H1 (cell line): ENCODE measurements around the gene ANXA6. TPM values are rescaled to one million over a fixed set of nuclear protein-coding genes. Genes with fewer than 3 reads are reported as not detected.

Experiments
- CTCF ChIA-PET: fragments of 300-600 bp; sonication (Branson Sonifier 250); formaldehyde crosslinking; loops from one replicate; lab custom pipeline; 2021; ENCODE audit not compliant: partially characterized antibody; lab: Charles Lee
- POLR2A ChIA-PET: fragments of 300-600 bp; sonication (Branson Sonifier 250); formaldehyde crosslinking; loops from one replicate; lab custom pipeline; 2021; ENCODE audit warnings: inconsistent platforms; ENCODE audit not compliant: partially characterized antibody; lab: Charles Lee
- DNase-seq, 2 experiments: peaks; one replicate each; pipeline versions ENCODE4 v3.0.0 to v3.0.0-alpha.2; 2010 to 2022; ENCODE audit warnings: low spot score in 2 of 2, low read depth in 1 of 2, mixed read lengths in 1 of 2
- FAIRE-seq: peaks from 2 replicates; lab custom pipeline; 2011; peaks lifted over from hg19 to GRCh38; lab: Jason Lieb, UNC
- H2AFZ ChIP-seq: 2 replicates; pipeline ENCODE4 v1.8.1; 2012; ENCODE audit warnings: low read length, inconsistent platforms
- H2AK5ac ChIP-seq: 2 replicates; pipeline ENCODE4 v1.6.1; 2013; ENCODE audit warnings: low read depth, low read length
- H2BK120ac ChIP-seq: replicated peaks from 2 replicates; pipeline ENCODE3; 2013; ENCODE audit warnings: low read depth, low read length, inconsistent platforms
- H2BK12ac ChIP-seq: 2 replicates; pipeline ENCODE4 v1.6.1; 2013; ENCODE audit warnings: low read depth, low read length
- H2BK15ac ChIP-seq: 2 replicates; pipeline ENCODE4 v1.6.1; 2013; ENCODE audit warnings: low read length
- H2BK20ac ChIP-seq: 2 replicates; pipeline ENCODE4 v1.6.1; 2013; ENCODE audit warnings: low read length
- H2BK5ac ChIP-seq: 2 replicates; pipeline ENCODE4 v1.6.1; 2013; ENCODE audit warnings: low read depth, low read length
- H3K14ac ChIP-seq: 2 replicates; pipeline ENCODE4 v1.6.1; 2013; ENCODE audit warnings: inconsistent platforms; ENCODE audit not compliant: insufficient read length
- H3K18ac ChIP-seq: 2 replicates; pipeline ENCODE4 v1.6.1; 2013; ENCODE audit warnings: low read length; ENCODE audit errors: extremely low read depth
- H3K23ac ChIP-seq: 2 replicates; pipeline ENCODE4 v1.6.1; 2013; ENCODE audit warnings: inconsistent platforms; ENCODE audit not compliant: insufficient read length
- H3K23me2 ChIP-seq: 2 replicates; pipeline ENCODE4 v1.6.1; 2013; ENCODE audit warnings: low read depth, low read length
- H3K27ac ChIP-seq: 2 replicates; pipeline ENCODE4 v1.6.1; 2011; ENCODE audit warnings: low read depth, low read length, inconsistent platforms
- H3K27me3 ChIP-seq, 4 experiments: replicated peaks in 1 of 4; 1 replicate in 1 of 4; 2 replicates in 3 of 4; pipeline versions ENCODE4 v1.6.1 to v1.8.1; 2011 to 2013; ENCODE audit warnings: low read length in 3 of 4, mild to moderate bottlenecking in 3 of 4, inconsistent platforms in 2 of 4, mixed read lengths in 2 of 4, moderate library complexity in 1 of 4; ENCODE audit not compliant: control insufficient read depth in 3 of 4, insufficient read depth in 3 of 4; ENCODE audit errors: extremely low read depth in 1 of 4
- H3K36me3 ChIP-seq, 4 experiments: 2 replicates each; pipeline versions ENCODE4 v1.6.1 to v1.8.1; 2011 to 2013; ENCODE audit warnings: mild to moderate bottlenecking in 4 of 4, low read length in 3 of 4, moderate library complexity in 2 of 4, control low read depth in 1 of 4, inconsistent platforms in 1 of 4; ENCODE audit not compliant: insufficient read depth in 4 of 4, control insufficient read depth in 2 of 4
- H3K4ac ChIP-seq: replicated peaks from 2 replicates; pipeline ENCODE3; 2013; ENCODE audit warnings: low read length, low read depth, mixed read lengths, inconsistent platforms; ENCODE audit not compliant: insufficient read length
- H3K4me1 ChIP-seq, 4 experiments: replicated peaks in 1 of 4; 1 replicate in 1 of 4; 2 replicates in 3 of 4; pipeline versions ENCODE4 v1.6.1 to v1.8.1; 2011 to 2013; ENCODE audit warnings: low read length in 3 of 4, inconsistent platforms in 2 of 4, mixed read lengths in 1 of 4; ENCODE audit not compliant: insufficient read depth in 4 of 4, control insufficient read depth in 3 of 4
- H3K4me2 ChIP-seq, 2 experiments: 2 replicates each; pipeline versions ENCODE4 v1.6.1 to v1.8.1; 2011 to 2013; ENCODE audit warnings: low read depth in 2 of 2, low read length in 2 of 2, control low read depth in 1 of 2, inconsistent platforms in 1 of 2, mild to moderate bottlenecking in 1 of 2; ENCODE audit not compliant: insufficient read depth in 1 of 2
- H3K4me3 ChIP-seq, 4 experiments: fragments of 200-600, 300-600 bp in 1 of 4; sonication (generic), shearing (Covaris generic), sonication (Bioruptor Twin) in 1 of 4; 2 replicates each; pipeline versions ENCODE4 v1.5.1 to v1.8.1; 2011 to 2016; ENCODE audit warnings: low read length in 4 of 4, low read depth in 3 of 4, control low read depth in 2 of 4, inconsistent platforms in 2 of 4, mild to moderate bottlenecking in 2 of 4, mixed read lengths in 1 of 4, moderate library complexity in 1 of 4; ENCODE audit not compliant: insufficient read depth in 2 of 4; ENCODE audit errors: extremely low read depth in 1 of 4
- H3K56ac ChIP-seq: replicated peaks from 2 replicates; pipeline ENCODE3; 2013; ENCODE audit warnings: low read depth, mild to moderate bottlenecking, mixed read lengths, low read length, inconsistent platforms; ENCODE audit not compliant: insufficient read length
- H3K79me1 ChIP-seq: 2 replicates; pipeline ENCODE4 v1.6.1; 2013; ENCODE audit warnings: low read depth, low read length, control low read depth
- H3K79me2 ChIP-seq, 2 experiments: 2 replicates each; pipeline versions ENCODE4 v1.6.1 to v1.8.1; 2012 to 2013; ENCODE audit warnings: low read length in 2 of 2, mild to moderate bottlenecking in 2 of 2, inconsistent platforms in 1 of 2; ENCODE audit not compliant: insufficient read depth in 2 of 2, control insufficient read depth in 1 of 2
- H3K9ac ChIP-seq, 4 experiments: replicated peaks in 1 of 4; 1 replicate in 1 of 4; 2 replicates in 3 of 4; pipeline versions ENCODE4 v1.6.1 to v1.8.1; 2011 to 2013; ENCODE audit warnings: low read depth in 3 of 4, low read length in 3 of 4, control low read depth in 2 of 4, mild to moderate bottlenecking in 2 of 4, moderate library complexity in 2 of 4, inconsistent platforms in 1 of 4; ENCODE audit errors: extremely low read depth in 1 of 4
- H3K9me3 ChIP-seq, 2 experiments: 2 replicates each; pipeline versions ENCODE4 v1.6.1 to v1.8.1; 2012 to 2013; ENCODE audit warnings: mild to moderate bottlenecking in 2 of 2, moderate library complexity in 2 of 2, control low read depth in 1 of 2, inconsistent platforms in 1 of 2, low read depth in 1 of 2, low read length in 1 of 2, mixed read lengths in 1 of 2; ENCODE audit not compliant: insufficient read depth in 2 of 2
- H4K20me1 ChIP-seq, 2 experiments: replicated peaks in 1 of 2; 2 replicates each; pipeline versions ENCODE3 to v1.8.1; 2011 to 2013; ENCODE audit warnings: inconsistent platforms in 2 of 2, low read length in 2 of 2, mild to moderate bottlenecking in 1 of 2; ENCODE audit not compliant: insufficient read depth in 2 of 2, control insufficient read depth in 1 of 2
- H4K5ac ChIP-seq: 2 replicates; pipeline ENCODE4 v1.6.1; 2013; ENCODE audit warnings: low read length, low read depth, mixed read lengths, inconsistent platforms; ENCODE audit not compliant: insufficient read length
- H4K8ac ChIP-seq: 2 replicates; pipeline ENCODE4 v1.8.0; 2013; ENCODE audit warnings: mild to moderate bottlenecking, moderate library complexity, low read length, inconsistent platforms; ENCODE audit not compliant: insufficient read depth; ENCODE audit errors: extremely low read depth
- H4K91ac ChIP-seq: replicated peaks from 2 replicates; pipeline ENCODE3; 2013; ENCODE audit warnings: low read length, mixed read lengths, inconsistent platforms; ENCODE audit not compliant: insufficient read length
- CHD1 ChIP-seq: IDR thresholded peaks from 2 replicates; pipeline ENCODE4 v1.6.1; 2012; ENCODE audit warnings: low read depth, low read length, improper control_type of control experiment
- NRF1 ChIP-seq: IDR thresholded peaks from 2 replicates; pipeline ENCODE4 v1.6.1; 2011; ENCODE audit warnings: mild to moderate bottlenecking, low read depth, low read length, improper control_type of control experiment
- WGBS, 2 experiments: shearing (Covaris generic) in 1 of 2; methylation state at CpG; one replicate each; pipeline versions ENCODE4 v1.1.6 to v1.1.7; 2013 to 2015; ENCODE audit warnings: low lambda C conversion rate in 2 of 2, mixed read lengths in 2 of 2, inconsistent platforms in 1 of 2, low coverage in 1 of 2, missing lambda C conversion rate in 1 of 2; ENCODE audit not compliant: insufficient replicate concordance in 2 of 2, insufficient coverage in 1 of 2, insufficient read length in 1 of 2; ENCODE audit errors: extremely low coverage in 1 of 2, missing lambda C conversion rate in 1 of 2; 5-methylcytosine and 5-hydroxymethylcytosine counted together
- polyA plus RNA-seq, 7 experiments: library from polyadenylated mRNA; depleted of rRNA in 3 of 7; stranded (reverse) in 5 of 7; unstranded in 2 of 7; fragments of >200 nt in 5 of 7; fragments of 200-250 nt in 2 of 7; gene quantifications; 1 replicate in 5 of 7; 2 replicates in 1 of 7; 4 replicates in 1 of 7; pipeline versions ENCODE4 v1.2.1 to v1.2.3, GENCODE V29; 2011 to 2013; ENCODE audit warnings: missing spikeins in 2 of 7, mixed read lengths in 2 of 7
- total RNA-seq: library from RNA; stranded (reverse); fragmentation: NEBNext Ultra II Directional; extraction: Animal tissue kit (Norgen Biotek cat#: 25700); gene quantifications from 2 replicates; pipeline ENCODE4 v1.2.1, GENCODE V29; 2021

ANXA6 gene
- total and polyA plus RNA-seq, 2 of the 8 experiments (the other 6 are each of a cell fraction or from before 2014, with no cell fraction given) = 61.3 to 78.6 TPM

- WGBS, 2 experiments = 87% methylated on average over 3 of the region's 3 CpGs; no CpG with 5 or more reads in 1 of the 2 experiments
- Histone ChIP-seq H3K79me1 (no peaks in the 10 kb centered on the region; the same call in 1 of the 2 replicates), H3K14ac (no peak overlapping the region), H2BK12ac (no peak overlapping the region), H3K23me2 (peaks cover 11% of the 10 kb centered on the region), H4K8ac (no peak overlapping the region), H2BK120ac (no peak overlapping the region), H3K56ac (no peak overlapping the region), H3K23ac (no peak overlapping the region), H4K5ac (no peak overlapping the region), H3K27me3 (peaks cover 0 to under 1% (median under 1%) of the 10 kb centered on the region in 4 experiments; a peak in 1 of 7 replicates), H2AFZ (no peak overlapping the region), H2BK15ac (no peak overlapping the region), H3K27ac (no peak overlapping the region), H3K36me3 (no peaks in the 10 kb centered on the region), H3K9me3 (no peaks in the 10 kb centered on the region), H3K18ac (no peak overlapping the region), H3K9ac (no peak overlapping the region), H3K4me2 (no peak overlapping the region), H3K4me1 (peaks cover 0 to 22% (median 11%) of the 10 kb centered on the region in 4 experiments; a peak in 5 of 7 replicates), H2BK5ac (no peak overlapping the region), H4K91ac (no peak overlapping the region), H3K79me2 (peaks cover 0 to 10% of the 10 kb centered on the region in 2 experiments; a peak in 2 of 4 replicates), H2BK20ac (no peak overlapping the region), H3K4ac (no peak overlapping the region), H3K4me3 (no peak overlapping the region), H4K20me1 (peaks cover 0 to 4% of the 10 kb centered on the region in 2 experiments), H2AK5ac (no peak overlapping the region)
- FAIRE-seq = no peak
- no peak for DNase-seq
- POLR2A ChIA-PET = interaction anchor here (1.7 to 1.9 kb wide), 2 partner anchors 12 to 21 kb away, joined by 5 to 6 read pairs; no protein-coding TSS in a partner anchor
- CTCF ChIA-PET = interaction anchor here (0.9 to 6.9 kb wide), 7 partner anchors 10 to 72 kb away, joined by 3 to 58 read pairs (median 6); no protein-coding TSS in a partner anchor
- no peak for TF ChIP-seq NRF1
- TF ChIP-seq CHD1 = no peak
Measured at GRCh38 chr5:151153300-151153699, 4.3 kb downstream of the ANXA6 start.
